Activated CD4-positive, CD25-positive, alpha-beta regulatory T cell (primary cell): ENCODE data around the gene TESMIN.

Experiments
- DNase-seq, 4 experiments: peaks; one replicate each; lab custom pipeline; 2025; lab: John Stamatoyannopoulos, UW

The TESMIN gene

GRCh38 chr11:68683121-68683520, 68.2 kb downstream of the TESMIN start:
- DNase-seq = no peak

GRCh38 chr11:68682531-68682961, 68.8 kb downstream of the TESMIN start:
- DNase-seq = no peak

DNA sequence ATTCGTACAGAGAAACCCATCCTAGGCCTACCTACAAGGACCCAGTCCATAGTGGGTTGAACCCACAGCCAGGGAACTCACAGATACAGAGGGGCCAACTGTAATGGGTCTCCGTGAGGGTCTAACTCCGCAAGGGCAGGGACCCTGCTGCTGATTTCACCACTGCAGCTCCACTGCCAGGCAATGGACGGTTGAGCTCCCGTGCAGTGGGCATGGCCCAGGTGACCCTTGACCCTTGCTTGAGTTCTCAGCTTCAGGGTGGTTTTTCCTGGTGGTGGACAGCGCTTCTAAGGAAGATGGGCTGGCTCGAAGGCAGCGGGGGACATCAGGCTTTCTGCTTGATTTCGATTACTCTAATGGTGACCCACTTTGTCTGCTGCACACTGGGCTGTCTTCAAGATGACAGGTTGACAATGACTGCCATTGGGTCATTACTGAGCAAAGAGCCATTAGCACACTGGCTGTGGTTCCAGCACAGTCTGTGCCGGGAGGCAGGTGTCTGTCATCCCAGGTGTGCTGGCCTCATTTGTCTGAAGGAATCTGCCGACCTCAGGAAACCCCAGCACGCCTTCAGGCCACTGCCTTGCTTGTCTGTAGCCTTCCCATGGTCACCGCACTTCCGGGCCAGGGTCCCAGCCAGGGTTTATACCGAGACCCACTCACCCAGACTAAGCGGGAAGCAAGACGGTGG, 70.6 kb downstream of the TESMIN start:
- DNase-seq = no peak

- DNase-seq = no peak
These were observed 73.3 kb downstream of the TESMIN start for GRCh38 chr11:68678031-68678441.

GRCh38 chr11:68677432-68677831, 73.9 kb downstream of the TESMIN start:
- no peak for DNase-seq

DNA sequence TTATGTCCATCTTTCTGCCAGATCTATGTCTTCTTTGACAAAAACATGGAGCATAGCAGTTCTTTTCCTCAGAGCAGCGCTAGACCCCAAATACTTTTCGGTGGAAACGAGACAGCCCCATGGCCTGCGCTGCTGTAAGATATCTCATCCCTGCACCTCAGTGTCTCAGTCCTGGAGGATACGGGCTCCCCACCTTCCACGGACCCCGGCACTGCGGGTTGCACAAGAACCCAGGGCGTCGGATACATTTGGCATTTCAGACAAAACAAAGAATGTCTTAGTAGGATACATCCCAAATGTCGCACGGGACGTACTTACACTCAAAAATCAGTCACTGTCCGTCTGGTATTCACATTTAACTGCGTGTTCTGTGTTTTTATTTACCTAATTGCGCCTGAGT, 76.9 kb downstream of the TESMIN start:
- no peak for DNase-seq

- DNase-seq = no peak
These were observed 77.3 kb downstream of the TESMIN start for GRCh38 chr11:68673991-68674390.

DNA sequence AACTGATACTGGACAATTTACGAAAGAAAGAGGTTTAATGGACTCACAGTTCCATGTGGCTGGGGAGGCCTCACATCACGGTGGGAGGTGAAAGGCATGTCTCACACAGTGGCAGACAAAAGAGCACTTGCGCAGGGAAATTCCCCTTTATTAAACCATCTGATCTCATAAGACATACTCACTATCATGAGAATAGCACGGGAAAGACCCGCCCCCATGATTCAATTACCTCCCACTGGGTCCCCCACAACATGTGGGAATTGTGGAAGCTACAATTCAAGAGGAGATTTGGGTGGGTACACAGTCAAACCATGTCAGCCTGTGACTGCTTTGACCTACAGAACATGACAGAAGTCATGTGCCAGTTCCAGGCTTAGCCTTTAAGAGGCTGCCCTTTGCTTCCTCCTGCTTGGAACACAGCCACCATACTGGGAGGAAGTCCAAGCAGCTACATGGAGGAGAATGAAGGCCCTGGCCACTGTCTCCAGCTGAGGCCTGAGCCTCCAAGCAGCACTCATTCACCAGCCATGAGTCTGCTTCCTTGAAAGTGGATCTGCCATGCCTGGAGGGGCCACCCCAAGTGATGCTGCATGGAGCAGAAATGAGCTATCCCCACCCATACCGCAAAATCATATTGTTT, 77.9 kb downstream of the TESMIN start:
- DNase-seq = no peak

- no peak for DNase-seq
These were observed 80.9 kb downstream of the TESMIN start for GRCh38 chr11:68670208-68670992.

DNA sequence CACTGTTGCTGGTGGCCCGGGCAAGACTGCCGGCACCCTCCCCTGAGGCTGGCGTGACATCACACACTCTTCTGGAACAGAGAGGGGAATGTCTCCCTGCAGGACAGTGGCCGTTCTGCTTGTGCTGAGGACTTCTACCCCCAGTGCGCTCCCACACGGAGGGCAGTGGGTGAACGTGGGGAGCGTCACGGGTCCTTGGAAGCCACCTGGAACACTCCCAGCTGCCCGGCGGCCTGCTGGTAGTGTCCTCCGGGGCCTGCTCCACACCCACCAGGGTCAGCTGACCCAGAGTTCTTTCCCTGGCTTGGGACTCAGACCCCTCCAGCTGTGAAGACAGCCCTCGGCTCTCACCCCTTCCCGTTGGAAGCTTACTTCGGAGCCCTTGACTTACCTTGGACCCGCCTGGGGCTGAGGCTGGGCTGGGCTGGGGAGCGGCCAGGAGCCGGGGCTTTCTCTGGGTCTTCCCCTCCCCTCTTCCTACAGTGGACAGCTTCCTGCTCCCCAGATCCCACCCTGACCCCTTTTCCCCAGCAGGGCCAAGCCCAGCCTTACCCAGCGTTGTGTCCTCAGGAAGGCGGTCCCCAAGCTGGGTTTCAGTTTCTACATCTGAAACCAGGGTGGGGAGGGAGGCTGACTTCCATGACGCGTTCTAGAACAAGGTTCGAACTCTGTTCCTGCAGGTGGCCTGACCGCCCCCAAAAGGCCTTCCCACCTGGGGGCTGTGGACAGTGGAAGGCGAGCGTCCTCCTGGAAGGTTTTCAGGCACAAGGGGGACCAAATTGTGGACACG, 81.8 kb downstream of the TESMIN start:
- DNase-seq = no peak

GRCh38 chr11:68667511-68668500, 83.5 kb downstream of the TESMIN start:
- no peak for DNase-seq

GRCh38 chr11:68666849-68667248, 84.5 kb downstream of the TESMIN start:
- no peak for DNase-seq

DNA sequence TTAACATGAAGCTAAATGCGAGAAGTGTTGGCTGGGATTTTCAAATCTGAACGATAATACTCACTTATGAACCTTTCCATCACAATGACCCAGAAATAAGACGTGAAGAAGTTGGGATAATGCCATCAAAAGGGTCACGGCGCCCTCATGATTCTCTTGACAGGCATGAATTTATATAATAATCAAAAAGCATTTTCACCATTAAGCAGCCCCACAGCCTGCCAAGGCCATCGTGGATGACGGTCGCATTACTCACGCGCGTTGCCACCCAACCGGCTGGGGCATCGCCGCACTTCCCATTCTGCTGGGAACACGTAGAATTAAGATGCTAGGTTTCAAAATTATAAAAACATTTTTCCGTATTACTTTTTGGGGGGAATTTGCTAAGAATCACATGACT, 85.9 kb downstream of the TESMIN start:
- no peak for DNase-seq

GRCh38 chr11:68664906-68665305, 86.4 kb downstream of the TESMIN start:
- DNase-seq = no peak

DNA sequence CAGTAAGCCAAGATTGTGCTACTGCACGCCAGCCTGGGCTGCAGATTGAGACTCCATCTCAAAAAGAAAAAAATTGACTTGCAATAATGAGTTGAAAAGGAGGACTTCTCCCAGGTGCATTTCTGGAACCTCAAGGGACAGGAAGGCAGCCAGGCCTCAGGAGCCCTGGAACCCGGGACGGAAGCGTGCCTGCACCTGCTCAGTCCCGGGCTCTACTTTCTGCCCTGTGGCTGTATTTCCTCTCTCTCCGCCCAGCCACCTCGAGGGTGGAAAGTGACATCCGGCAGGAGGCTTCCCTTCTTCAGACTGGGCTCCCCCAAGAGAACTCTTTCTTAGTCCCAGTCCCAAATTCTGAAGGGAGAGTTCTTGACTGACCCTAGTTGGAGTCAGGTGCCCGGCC, 87.2 kb downstream of the TESMIN start:
- no peak for DNase-seq

GRCh38 chr11:68663482-68664010, 87.8 kb downstream of the TESMIN start:
- DNase-seq = no peak

DNA sequence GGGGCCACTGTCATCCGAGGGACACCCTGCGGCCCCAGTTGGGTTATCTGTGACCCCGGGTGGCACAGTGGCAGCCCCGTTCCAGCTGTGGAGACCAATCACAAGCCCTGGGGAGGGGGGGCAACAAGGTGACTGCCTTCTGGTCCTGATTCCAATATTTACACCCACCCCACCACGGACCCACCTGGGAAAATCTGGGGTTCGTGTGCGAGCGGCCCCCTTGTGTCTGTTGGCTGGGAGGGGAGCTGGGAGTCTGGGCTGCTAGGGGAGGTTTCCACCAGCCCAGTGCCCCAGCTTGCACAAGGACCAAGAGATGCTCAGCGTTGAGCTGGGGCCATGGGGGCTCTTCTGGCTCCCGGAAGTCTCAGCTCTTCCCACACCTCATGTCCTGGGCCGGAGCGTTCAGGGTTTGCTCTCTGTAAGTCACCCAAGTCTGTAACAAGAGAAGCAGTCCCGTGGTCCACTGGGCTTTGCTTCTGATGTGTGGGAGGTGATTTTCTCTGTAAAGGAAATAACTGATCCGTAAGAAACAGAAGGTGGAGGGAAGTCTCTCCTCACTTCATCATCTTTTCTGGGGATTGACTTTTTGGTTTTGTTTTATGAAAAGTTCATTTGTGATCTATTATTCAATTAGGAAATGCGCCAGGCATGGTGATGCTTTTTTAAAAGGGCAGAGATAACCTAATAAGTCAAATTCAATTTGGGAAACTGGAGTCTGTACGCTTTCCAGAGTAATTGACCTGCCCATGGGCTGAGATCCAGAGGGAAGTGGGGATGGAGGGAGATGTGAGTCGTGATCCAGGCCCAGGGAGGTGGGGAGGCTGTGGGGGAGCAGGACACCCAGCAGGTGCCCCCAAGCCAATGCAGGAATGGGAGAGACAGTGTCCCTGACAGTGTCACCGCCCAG, 89.4 kb downstream of the TESMIN start:
- DNase-seq = no peak

GRCh38 chr11:68661014-68661413, 90.3 kb downstream of the TESMIN start:
- no peak for DNase-seq

DNA sequence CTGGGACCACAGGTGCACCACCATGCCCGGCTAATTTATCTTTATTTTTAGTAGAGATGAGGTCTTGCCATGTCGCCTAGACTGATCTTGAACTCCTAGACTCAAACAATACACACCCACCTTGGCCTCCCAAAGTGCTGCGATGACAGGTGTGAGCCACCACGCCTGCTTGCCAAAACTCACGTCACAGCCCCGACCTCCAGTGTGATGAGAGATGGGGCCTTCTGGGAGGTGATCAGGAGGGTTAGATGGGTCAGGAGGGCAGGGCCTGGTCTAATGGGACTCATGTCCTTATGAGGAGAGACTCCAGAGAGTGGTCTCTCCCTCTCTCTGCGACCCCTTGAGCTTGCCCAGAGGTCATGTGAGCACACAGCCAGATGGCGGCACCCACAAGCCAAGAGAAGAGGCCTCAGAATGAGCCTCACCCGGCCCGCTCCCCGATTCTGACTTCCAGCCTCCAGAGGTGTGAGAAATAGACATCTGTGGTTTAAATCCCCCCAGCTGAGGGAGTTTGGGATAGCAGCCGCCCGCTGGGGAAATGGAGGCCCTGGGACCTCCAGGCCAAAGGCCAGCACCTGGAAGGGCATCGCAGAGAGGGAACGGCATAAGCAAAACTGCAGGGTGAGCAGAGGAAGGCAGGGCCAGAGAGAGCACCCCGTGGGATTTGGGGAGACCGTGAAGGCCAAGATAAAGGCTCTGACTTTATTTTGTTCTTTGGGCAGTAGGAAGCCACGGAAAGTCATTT, 91.1 kb downstream of the TESMIN start:
- no peak for DNase-seq
